ENCODE measurements around the gene ZNF784.

ZNF784 gene

DNA sequence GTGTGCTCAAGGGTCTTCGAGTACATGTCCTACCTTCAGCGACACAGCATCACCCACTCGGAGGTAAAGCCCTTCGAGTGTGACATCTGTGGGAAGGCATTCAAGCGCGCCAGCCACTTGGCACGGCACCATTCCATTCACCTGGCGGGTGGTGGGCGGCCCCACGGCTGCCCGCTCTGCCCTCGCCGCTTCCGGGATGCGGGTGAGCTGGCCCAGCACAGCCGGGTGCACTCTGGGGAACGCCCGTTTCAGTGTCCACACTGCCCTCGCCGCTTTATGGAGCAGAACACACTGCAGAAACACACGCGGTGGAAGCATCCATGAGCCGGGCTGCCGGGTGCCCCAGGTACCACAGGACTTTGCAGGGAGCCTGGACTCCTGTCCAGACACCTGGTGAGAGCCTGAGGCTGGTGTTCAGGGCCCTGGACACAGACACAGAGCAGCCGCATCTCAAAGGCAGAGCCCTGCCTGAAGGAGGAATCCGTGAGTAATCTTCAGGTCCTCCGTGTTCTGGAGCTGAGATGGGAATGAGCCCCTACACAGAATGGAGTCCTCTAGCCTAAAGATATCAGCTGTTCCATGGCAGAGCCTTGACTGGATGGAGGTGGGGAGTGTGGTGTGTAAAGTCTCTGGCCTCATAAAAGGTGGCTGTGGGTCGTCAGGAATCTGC is 20.6 kb upstream of the ZNF784 start:
- 93% methylated on average over 28 of the region's 28 CpGs for WGBS
- Histone ChIP-seq H4K91ac (ENCODE audit: low read length) (no peak overlapping the region), H3K79me1 (replicated peaks; ENCODE audit: low read length, poor library complexity, severe bottlenecking) (peaks cover 27% of the 10 kb centered on the region), H2AK5ac (ENCODE audit: low read length, severe bottlenecking) (no peak overlapping the region), H3K4me1 (ENCODE audit: control insufficient read depth, insufficient read depth, low read depth, low read length) (peaks cover 45% of the 10 kb centered on the region), H4K8ac (ENCODE audit: low read length) (no peak overlapping the region), H2BK15ac (ENCODE audit: low read depth, poor library complexity, severe bottlenecking) (no peak overlapping the region), H3K4me3 (ENCODE audit: insufficient read depth in 1 of 2, low read depth in 1 of 2, low read length in 2 of 2) (peak overlapping the region; percentile 28 to 94), H2AFZ (ENCODE audit: low read depth, low read length) (no peak overlapping the region), H3K9ac (ENCODE audit: low read length) (peak overlapping the region; percentile 94), H3K23ac (ENCODE audit: low read length in 2 of 2) (no peak overlapping the region), H3K4ac (ENCODE audit: low read depth in 1 of 2, low read length in 2 of 2) (no peak overlapping the region), H3K27me3 (ENCODE audit: control insufficient read depth in 1 of 2, insufficient read depth in 1 of 2, low read length in 2 of 2) (no peaks in the 10 kb centered on the region), H2BK120ac (ENCODE audit: low read depth, low read length) (no peak overlapping the region), H2BK5ac (ENCODE audit: low read depth, low read length, poor library complexity, severe bottlenecking) (no peak overlapping the region), H3K27ac (ENCODE audit: low read length, poor library complexity, severe bottlenecking) (no peak overlapping the region), H3K14ac (ENCODE audit: low read length in 2 of 2) (no peak overlapping the region), H3K18ac (ENCODE audit: low read depth in 1 of 2, low read length in 2 of 2) (no peak overlapping the region), H2BK12ac (ENCODE audit: low read length in 2 of 2) (no peak overlapping the region), H3K4me2 (ENCODE audit: low read length, poor library complexity, severe bottlenecking) (peak overlapping the region; percentile 89), H3K36me3 (ENCODE audit: control insufficient read depth in 1 of 2, insufficient read depth in 2 of 2, low read depth in 1 of 2, low read length in 2 of 2) (peaks cover 17 to 30% of the 10 kb centered on the region in 2 experiments), H3K9me3 (ENCODE audit: control insufficient read depth, low read length) (no peaks in the 10 kb centered on the region)
- DNase-seq, result no peak

DNA sequence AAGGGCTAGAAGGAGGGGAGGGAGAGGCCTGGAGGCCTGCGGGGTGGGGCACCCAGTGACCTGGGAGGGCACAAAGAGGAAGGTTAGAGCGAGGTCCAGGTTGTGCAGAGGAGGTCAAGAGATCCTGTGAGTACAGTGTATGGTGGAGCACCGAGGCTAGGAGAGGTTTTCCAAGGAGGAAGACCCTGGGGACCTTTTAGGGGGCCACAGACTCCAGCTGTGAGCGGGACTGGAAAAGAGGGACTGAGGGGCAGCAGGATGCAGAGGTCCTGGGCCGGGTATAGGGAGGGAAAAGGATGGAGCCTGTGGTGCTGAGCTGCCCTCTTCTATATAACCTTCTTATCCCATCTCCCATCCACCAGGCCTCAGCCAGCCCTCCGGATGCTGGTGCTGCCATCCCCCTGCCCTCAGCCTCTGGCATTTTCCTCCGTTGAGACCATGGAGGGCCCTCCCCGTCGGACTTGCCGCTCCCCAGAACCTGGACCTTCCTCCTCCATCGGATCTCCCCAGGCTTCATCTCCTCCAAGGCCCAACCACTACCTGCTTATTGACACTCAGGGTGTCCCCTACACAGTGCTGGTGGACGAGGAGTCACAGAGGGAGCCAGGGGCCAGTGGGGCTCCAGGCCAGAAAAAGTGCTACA is 19.9 kb upstream of the ZNF784 start:
- peaks cover 17 to 25% of the 10 kb centered on the region in 2 experiments for H3K36me3 ChIP-seq (ENCODE audit: control insufficient read depth in 1 of 2, insufficient read depth in 2 of 2, low read depth in 1 of 2, low read length in 2 of 2)
- no peak overlapping the region for H2BK12ac ChIP-seq (ENCODE audit: low read length in 2 of 2)
- H4K91ac ChIP-seq (ENCODE audit: low read length), result no peak overlapping the region
- peak overlapping the region; percentile 94 for H3K9ac ChIP-seq (ENCODE audit: low read length)
- H3K14ac ChIP-seq (ENCODE audit: low read length in 2 of 2), result peak overlapping the region in 1 of 2 experiments; percentile 26
- no peak overlapping the region for H2AFZ ChIP-seq (ENCODE audit: low read depth, low read length)
- no peak overlapping the region for H2BK5ac ChIP-seq (ENCODE audit: low read depth, low read length, poor library complexity, severe bottlenecking)
- H3K27ac ChIP-seq (ENCODE audit: low read length, poor library complexity, severe bottlenecking), result peak overlapping the region; percentile 33
- H3K27me3 ChIP-seq (ENCODE audit: control insufficient read depth in 1 of 2, insufficient read depth in 1 of 2, low read length in 2 of 2), result no peaks in the 10 kb centered on the region
- peaks cover 42% of the 10 kb centered on the region for H3K4me1 ChIP-seq (ENCODE audit: control insufficient read depth, insufficient read depth, low read depth, low read length)
- H2BK120ac ChIP-seq (ENCODE audit: low read depth, low read length), result no peak overlapping the region
- H3K18ac ChIP-seq (ENCODE audit: low read depth in 1 of 2, low read length in 2 of 2), result no peak overlapping the region
- H3K23ac ChIP-seq (ENCODE audit: low read length in 2 of 2), result no peak overlapping the region
- H2AK5ac ChIP-seq (ENCODE audit: low read length, severe bottlenecking), result peak overlapping the region; percentile 38
- no peak for DNase-seq
- H3K4me2 ChIP-seq (ENCODE audit: low read length, poor library complexity, severe bottlenecking), result peak overlapping the region; percentile 89
- H3K4me3 ChIP-seq (ENCODE audit: insufficient read depth in 1 of 2, low read depth in 1 of 2, low read length in 2 of 2), result peak overlapping the region; percentile 82 to 94
- H2BK15ac ChIP-seq (ENCODE audit: low read depth, poor library complexity, severe bottlenecking), result peak overlapping the region; percentile 6
- H3K4ac ChIP-seq (ENCODE audit: low read depth in 1 of 2, low read length in 2 of 2), result peak overlapping the region in 1 of 2 experiments; percentile 19
- peaks cover 23% of the 10 kb centered on the region for H3K79me1 ChIP-seq (replicated peaks; ENCODE audit: low read length, poor library complexity, severe bottlenecking)
- H4K8ac ChIP-seq (ENCODE audit: low read length), result peak overlapping the region; percentile 4
- 54% methylated on average over 10 of the region's 12 CpGs for WGBS
- H3K9me3 ChIP-seq (ENCODE audit: control insufficient read depth, low read length), result no peaks in the 10 kb centered on the region

DNA sequence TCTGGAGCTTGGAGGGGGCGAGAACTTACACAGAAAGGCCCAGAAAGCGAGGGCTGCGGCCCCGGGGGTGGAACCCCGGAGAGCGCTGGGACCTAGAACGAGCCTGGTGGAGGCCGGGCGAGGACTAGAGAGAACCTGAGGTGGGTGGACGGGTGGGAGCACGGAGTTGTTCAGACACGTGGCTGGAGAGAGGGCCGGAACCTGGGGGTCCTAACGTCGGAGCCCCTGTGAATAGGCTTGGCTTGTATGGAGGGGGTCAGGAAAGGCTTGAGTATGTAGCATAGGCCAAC is 19.5 kb upstream of the ZNF784 start:
- Histone ChIP-seq H3K23ac (ENCODE audit: low read length in 2 of 2) (no peak overlapping the region), H4K8ac (ENCODE audit: low read length) (no peak overlapping the region), H2BK5ac (ENCODE audit: low read depth, low read length, poor library complexity, severe bottlenecking) (no peak overlapping the region), H3K79me1 (replicated peaks; ENCODE audit: low read length, poor library complexity, severe bottlenecking) (peaks cover 19% of the 10 kb centered on the region), H3K4me2 (ENCODE audit: low read length, poor library complexity, severe bottlenecking) (peak overlapping the region; percentile 89), H3K9ac (ENCODE audit: low read length) (peak overlapping the region; percentile 94), H3K36me3 (ENCODE audit: control insufficient read depth in 1 of 2, insufficient read depth in 2 of 2, low read depth in 1 of 2, low read length in 2 of 2) (peaks cover 22 to 23% of the 10 kb centered on the region in 2 experiments), H3K4me1 (ENCODE audit: control insufficient read depth, insufficient read depth, low read depth, low read length) (peaks cover 38% of the 10 kb centered on the region), H4K91ac (ENCODE audit: low read length) (no peak overlapping the region), H3K27ac (ENCODE audit: low read length, poor library complexity, severe bottlenecking) (peak overlapping the region; percentile 33), H3K9me3 (ENCODE audit: control insufficient read depth, low read length) (no peaks in the 10 kb centered on the region), H3K4ac (ENCODE audit: low read depth in 1 of 2, low read length in 2 of 2) (peak overlapping the region; percentile 5 to 19), H2AK5ac (ENCODE audit: low read length, severe bottlenecking) (peak overlapping the region; percentile 38), H2BK15ac (ENCODE audit: low read depth, poor library complexity, severe bottlenecking) (peak overlapping the region; percentile 6), H2BK120ac (ENCODE audit: low read depth, low read length) (peak overlapping the region; percentile 59), H3K4me3 (ENCODE audit: insufficient read depth in 1 of 2, low read depth in 1 of 2, low read length in 2 of 2) (peak overlapping the region; percentile 82 to 94), H2BK12ac (ENCODE audit: low read length in 2 of 2) (no peak overlapping the region), H3K27me3 (ENCODE audit: control insufficient read depth in 1 of 2, insufficient read depth in 1 of 2, low read length in 2 of 2) (no peaks in the 10 kb centered on the region), H3K18ac (ENCODE audit: low read depth in 1 of 2, low read length in 2 of 2) (no peak overlapping the region), H3K14ac (ENCODE audit: low read length in 2 of 2) (peak overlapping the region in 1 of 2 experiments; percentile 26), H2AFZ (ENCODE audit: low read depth, low read length) (no peak overlapping the region)
- DNase-seq, result no peak
- under 1% methylated on average over 15 of the region's 15 CpGs for WGBS

Data from mesenchymal stem cell (in vitro differentiated cells and primary cell).